Heart left ventricle (tissue), 13 donors: ENCODE measurements around the gene LIMA1.

Experiments used
- CTCF ChIP-seq, 12 donors: fragments of 200-600 bp; sonication (generic) in 4 of 12; IDR thresholded peaks; one replicate each; pipeline versions ENCODE4 v1.5.0 to v1.8.0; 2018 to 2022; ENCODE audit warnings: antibody characterized with exemption in 12 of 12, mild to moderate bottlenecking in 5 of 12
- POLR2A ChIP-seq, 2 donors: fragments of 450-650 bp; IDR thresholded peaks; one replicate each; pipeline ENCODE4 v1.6.1; 2017; ENCODE audit warnings: antibody characterized with exemption in 2 of 2, mild to moderate bottlenecking in 2 of 2, moderate library complexity in 2 of 2
- donor health status: ischemic (EF 13 %, LVEDD 7.1; RV severe dilation, severe dysfunction).
- donor health status: DM: no; HTN: yes; CAD: no.
- donor health status: DM: no; HTN: no; CAD: no.
- donor health status: ischemic (EF 25% LVEDD 6.9; RV normal size, moderate dysfunction).
- donor health status: ischemic (EF 25% LVEDD 5.7; RV mildly dilated, moderate dysfunction).
- donor health status: ischemic (EF 35%, LVEDD 5.7; RV mildly dilated, moderate dysfunction).
- donor health status: nonischemic (EF 11% LVEDD 7.7; RV severe dilation, severe dysfunction).
- donor health status: DM: yes; HTN: yes; CAD: no.
- donor health status: PGD.
- donor health status: ischemic (EF 29% LVEDD 5.4; RV normal size, mild dysfunction).
- donor health status: nonischemic (EF 23%, LVEDD 6.1; RV moderate dilation, normal function).

GRCh38 chr12:50224026-50224692, 59.2 kb downstream of the LIMA1 start:
- TF ChIP-seq CTCF (IDR thresholded peaks at IDR 0.05) (no peak), POLR2A (IDR thresholded peaks at IDR 0.05) (no peak)
